ENCODE measurements around the gene ABCA4.

Gene ABCA4

DNA sequence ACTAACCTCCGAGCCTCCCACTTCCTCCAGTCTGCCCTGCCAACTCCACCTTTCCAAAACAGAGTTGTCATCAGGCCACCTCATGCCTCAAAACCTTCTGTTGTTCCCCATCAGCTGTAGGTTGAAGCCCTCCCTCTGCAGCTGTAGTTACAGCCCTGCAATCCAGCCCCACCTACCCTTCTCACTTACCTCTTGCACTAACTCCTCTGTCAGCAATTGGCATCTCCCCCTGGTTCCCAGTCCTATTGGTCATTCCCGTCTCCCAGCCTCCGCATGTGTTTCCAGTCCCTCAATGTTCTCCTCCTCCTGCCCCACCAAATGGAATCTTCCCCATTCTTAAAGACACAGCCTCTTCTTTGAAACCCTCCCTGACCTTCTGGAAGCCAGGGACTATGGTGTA is 111.6 kb downstream of the ABCA4 start:
- DNase-seq (ENCODE audit: low read depth) = no peak
- TF ChIP-seq, protein P1, sequence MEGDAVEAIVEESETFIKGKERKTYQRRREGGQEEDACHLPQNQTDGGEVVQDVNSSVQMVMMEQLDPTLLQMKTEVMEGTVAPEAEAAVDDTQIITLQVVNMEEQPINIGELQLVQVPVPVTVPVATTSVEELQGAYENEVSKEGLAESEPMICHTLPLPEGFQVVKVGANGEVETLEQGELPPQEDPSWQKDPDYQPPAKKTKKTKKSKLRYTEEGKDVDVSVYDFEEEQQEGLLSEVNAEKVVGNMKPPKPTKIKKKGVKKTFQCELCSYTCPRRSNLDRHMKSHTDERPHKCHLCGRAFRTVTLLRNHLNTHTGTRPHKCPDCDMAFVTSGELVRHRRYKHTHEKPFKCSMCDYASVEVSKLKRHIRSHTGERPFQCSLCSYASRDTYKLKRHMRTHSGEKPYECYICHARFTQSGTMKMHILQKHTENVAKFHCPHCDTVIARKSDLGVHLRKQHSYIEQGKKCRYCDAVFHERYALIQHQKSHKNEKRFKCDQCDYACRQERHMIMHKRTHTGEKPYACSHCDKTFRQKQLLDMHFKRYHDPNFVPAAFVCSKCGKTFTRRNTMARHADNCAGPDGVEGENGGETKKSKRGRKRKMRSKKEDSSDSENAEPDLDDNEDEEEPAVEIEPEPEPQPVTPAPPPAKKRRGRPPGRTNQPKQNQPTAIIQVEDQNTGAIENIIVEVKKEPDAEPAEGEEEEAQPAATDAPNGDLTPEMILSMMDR (conservative IDR thresholded peaks at IDR 0.05; ENCODE audit: low read depth, low read length) = no peak
- H3K4me3 ChIP-seq (ENCODE audit: low read depth, low read length) = no peak overlapping the region

DNA sequence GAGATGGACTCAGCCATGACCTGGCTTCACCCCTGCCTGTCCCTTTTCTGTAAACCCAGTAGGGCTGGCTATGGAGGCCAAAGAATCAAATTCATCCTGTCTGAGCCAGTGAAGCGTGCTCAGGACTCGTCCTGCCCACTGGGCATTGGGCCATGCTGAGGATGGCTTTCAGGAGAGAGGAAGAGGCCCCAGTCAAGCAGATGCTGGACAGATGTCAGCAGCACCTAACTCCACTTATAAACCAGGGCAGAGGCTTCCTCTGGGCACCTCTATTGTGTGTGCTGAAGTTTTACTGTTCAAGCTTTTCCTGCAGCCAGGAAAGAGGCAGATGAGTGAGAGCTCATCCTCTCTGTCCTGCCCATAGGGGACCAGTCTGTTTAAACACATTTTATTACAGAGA is 114.3 kb downstream of the ABCA4 start:
- DNase-seq (ENCODE audit: low read depth) = no peak
- TF ChIP-seq, protein P1 (conservative IDR thresholded peaks at IDR 0.05; ENCODE audit: low read depth, low read length) = no peak
- no peak overlapping the region for H3K4me3 ChIP-seq (ENCODE audit: low read depth, low read length)

DNA sequence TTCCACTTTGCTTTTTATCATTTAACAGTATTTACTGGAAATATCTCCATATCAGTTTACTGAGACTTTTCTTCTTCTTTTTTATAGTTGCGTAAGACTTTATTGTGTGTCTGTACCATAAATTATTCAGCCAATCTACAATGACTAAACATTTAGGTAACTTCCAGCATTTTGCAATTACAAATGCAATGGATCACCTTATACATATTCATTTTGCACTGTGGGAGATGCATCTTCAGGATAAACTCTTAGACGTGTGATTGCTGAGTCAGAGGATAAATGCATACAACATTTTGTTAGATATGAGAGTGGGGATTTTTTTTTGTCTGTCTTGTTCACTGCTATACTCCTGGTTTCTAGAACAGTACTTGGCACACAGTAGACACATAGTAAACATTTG is 116.0 kb downstream of the ABCA4 start:
- no peak overlapping the region for H3K4me3 ChIP-seq (ENCODE audit: low read depth, low read length)
- TF ChIP-seq, protein P1 (conservative IDR thresholded peaks at IDR 0.05; ENCODE audit: low read depth, low read length) = no peak
- peak; percentile 67 for DNase-seq (ENCODE audit: low read depth)

DNA sequence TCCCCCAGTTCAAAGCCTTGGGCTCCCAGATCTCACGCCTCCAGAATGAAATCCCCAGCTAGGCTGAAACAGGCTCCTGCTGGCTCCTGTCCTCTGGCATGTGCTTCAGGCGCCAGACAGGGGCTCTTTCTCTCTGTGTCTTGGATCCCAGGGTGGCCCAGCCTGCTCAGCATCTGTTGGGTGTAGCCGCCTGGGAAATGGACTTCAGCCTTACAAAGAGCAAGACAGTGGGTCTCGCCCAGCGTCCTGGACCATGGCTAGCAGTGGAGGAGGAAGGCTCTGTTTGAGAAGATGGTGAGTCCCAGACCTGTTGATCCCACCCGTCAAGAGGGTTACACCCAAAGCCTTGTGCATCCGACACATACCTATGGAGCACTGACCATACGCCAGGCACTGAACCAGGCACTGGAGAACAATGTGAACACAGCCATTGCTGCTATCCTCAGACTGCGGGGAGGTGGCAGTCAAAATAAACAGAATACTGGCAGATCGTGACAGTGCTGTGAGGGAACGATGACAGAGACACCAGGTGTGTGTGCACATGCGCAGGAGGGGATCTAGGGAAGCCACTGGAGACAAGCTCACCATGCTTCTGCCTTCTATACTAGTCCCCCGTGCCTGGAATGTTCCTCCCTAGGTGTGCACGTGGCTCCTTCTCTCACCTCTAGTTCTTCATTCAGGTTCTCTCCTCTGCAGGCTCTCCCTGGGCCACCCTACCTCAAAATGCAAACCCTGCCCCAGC is 118.7 kb downstream of the ABCA4 start:
- TF ChIP-seq, protein P1 (conservative IDR thresholded peaks at IDR 0.05; ENCODE audit: low read depth, low read length) = no peak
- DNase-seq (ENCODE audit: low read depth) = no peak
- H3K4me3 ChIP-seq (ENCODE audit: low read depth, low read length) = no peak overlapping the region

DNA sequence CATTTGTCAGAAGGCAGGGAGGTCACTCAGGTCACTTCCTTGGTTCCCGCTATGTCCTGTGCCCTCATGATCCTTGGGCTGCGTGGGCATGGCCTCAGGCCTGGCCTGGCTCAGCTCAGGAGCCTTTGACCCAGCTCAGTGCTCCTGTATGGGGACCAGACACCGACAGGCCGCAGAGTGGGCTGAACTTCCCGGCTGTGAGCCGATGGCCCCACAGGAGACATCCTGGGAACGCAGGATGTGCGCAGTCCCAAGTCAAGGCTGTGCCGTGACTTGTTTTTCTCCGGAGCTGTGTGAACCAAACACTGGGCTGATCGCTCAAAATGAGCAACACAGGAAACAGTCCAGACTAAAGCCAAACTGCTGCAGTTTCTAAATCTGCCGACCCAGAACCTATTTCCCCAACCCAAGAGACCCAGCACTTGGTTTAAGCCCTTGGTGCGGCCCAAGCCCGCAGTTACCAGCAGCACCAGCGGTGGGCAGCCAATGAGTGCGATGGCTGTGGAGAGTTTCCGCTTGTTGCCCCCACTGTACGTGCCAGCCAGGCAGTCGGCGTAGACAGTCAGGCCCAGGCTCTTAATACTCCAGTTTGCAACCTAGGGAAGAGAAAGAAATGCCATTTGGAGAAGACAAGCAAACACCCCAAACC is 119.4 kb downstream of the ABCA4 start:
- TF ChIP-seq, protein P1 (conservative IDR thresholded peaks at IDR 0.05; ENCODE audit: low read depth, low read length) = no peak
- no peak overlapping the region for H3K4me3 ChIP-seq (ENCODE audit: low read depth, low read length)
- no peak for DNase-seq (ENCODE audit: low read depth)

DNA sequence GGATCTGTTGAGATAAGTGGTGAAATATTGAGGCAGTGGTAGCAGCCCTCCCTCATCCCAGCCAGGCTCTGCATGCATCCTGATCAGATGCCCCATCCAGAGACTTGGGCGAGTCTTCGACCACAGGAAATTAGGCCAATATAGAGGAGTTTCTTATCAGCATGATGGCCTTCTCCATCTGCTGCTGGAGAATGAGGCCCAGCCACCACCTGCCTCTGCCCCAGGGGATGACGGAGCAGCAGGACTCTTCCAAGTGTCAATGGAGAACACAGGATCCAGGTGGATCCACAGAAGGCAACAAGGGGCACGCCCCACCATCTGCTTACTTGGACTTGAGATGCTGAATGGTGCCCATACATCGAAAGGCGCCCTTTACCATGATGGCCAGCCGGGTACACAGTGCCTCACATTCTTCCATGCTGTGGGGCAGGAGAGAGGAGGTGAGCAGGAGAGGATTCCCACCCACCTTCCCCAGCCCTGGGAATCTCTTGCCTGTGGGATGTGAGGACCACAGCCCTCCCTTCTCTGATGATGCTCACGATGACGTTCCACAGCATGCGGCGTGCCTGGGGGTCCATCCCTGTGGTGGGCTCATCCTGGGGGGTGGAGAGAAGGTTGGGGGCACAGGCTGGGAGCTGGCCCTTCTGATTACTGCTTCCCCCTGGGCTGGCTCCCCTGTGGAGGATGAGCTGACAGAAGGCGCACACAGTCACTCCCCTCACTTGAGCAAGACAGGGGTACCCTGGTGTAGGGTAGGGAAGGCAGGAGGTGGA is 120.3 kb downstream of the ABCA4 start:
- DNase-seq (ENCODE audit: low read depth) = no peak
- H3K4me3 ChIP-seq (ENCODE audit: low read depth, low read length) = no peak overlapping the region
- TF ChIP-seq, protein P1 (conservative IDR thresholded peaks at IDR 0.05; ENCODE audit: low read depth, low read length) = no peak
